ENCODE results near the gene CXCL5. TPM values are rescaled to one million over a fixed set of nuclear protein-coding genes. Genes with fewer than 3 reads are reported as not detected.

CXCL5 gene
- total RNA-seq, 3 donors from 2014 or later (not counting 1 experiment from before 2014, with no cell fraction given): 0.23 to 2.0 (median 1.5) TPM

- H3K9me3 Mint-ChIP-seq: peaks cover 0 to 7% of the 10 kb centered on the region in 2 donors
- no peak for TF ChIP-seq CTCF (IDR thresholded peaks at IDR 0.05)
- H3K4me1 Mint-ChIP-seq: no peaks in the 10 kb centered on the region
- H3K4me3 ChIP-seq (ENCODE audit: low read length): no peak overlapping the region
- no peaks in the 10 kb centered on the region for H3K9me3 ChIP-seq (ENCODE audit: control insufficient read depth, insufficient read depth, low read length)
- ATAC-seq (no peak), DNase-seq (no peak)
- intact Hi-C loops (cut with micrococcal nuclease): no loop called here
- H3K27ac ChIP-seq (ENCODE audit: low read length): no peak overlapping the region
- no peaks in the 10 kb centered on the region for H3K4me1 ChIP-seq (ENCODE audit: control insufficient read depth, insufficient read depth, low read length)
- H3K4me3 Mint-ChIP-seq: no peak overlapping the region
- no peaks in the 10 kb centered on the region for H3K27me3 ChIP-seq (ENCODE audit: control insufficient read depth, insufficient read depth, low read length)
- no peaks in the 10 kb centered on the region for H3K36me3 ChIP-seq (ENCODE audit: control insufficient read depth, insufficient read depth, low read length)
- no peaks in the 10 kb centered on the region for H3K36me3 Mint-ChIP-seq
- H3K27me3 Mint-ChIP-seq (ENCODE audit: low read depth in 2 of 2): peaks cover 4 to 6% of the 10 kb centered on the region in 2 donors
- H3K27ac Mint-ChIP-seq: no peak overlapping the region
Observed at GRCh38 chr4:74030285-74030684, 31.8 kb upstream of the CXCL5 start.

- ATAC-seq (no peak), DNase-seq (no peak)
- H3K9me3 Mint-ChIP-seq: peaks cover 2 to 7% of the 10 kb centered on the region in 2 donors
- Histone ChIP-seq H3K4me1 (ENCODE audit: control insufficient read depth, insufficient read depth, low read length) (no peaks in the 10 kb centered on the region), H3K27ac (ENCODE audit: low read length) (no peak overlapping the region), H3K27me3 (ENCODE audit: control insufficient read depth, insufficient read depth, low read length) (no peaks in the 10 kb centered on the region), H3K4me3 (ENCODE audit: low read length) (no peak overlapping the region), H3K9me3 (ENCODE audit: control insufficient read depth, insufficient read depth, low read length) (no peaks in the 10 kb centered on the region), H3K36me3 (ENCODE audit: control insufficient read depth, insufficient read depth, low read length) (no peaks in the 10 kb centered on the region)
- H3K4me1 Mint-ChIP-seq: no peaks in the 10 kb centered on the region
- no peak overlapping the region for H3K4me3 Mint-ChIP-seq
- no peaks in the 10 kb centered on the region for H3K36me3 Mint-ChIP-seq
- H3K27me3 Mint-ChIP-seq (ENCODE audit: low read depth in 2 of 2): peaks cover 4 to 6% of the 10 kb centered on the region in 2 donors
- no peak for TF ChIP-seq CTCF (IDR thresholded peaks at IDR 0.05)
- H3K27ac Mint-ChIP-seq: no peak overlapping the region
- intact Hi-C loops (cut with micrococcal nuclease): no loop called here
- no CpG with 5 or more reads among the region's 1 CpG for WGBS (ENCODE audit: insufficient coverage)
Observed at GRCh38 chr4:74028504-74028903, 30.0 kb upstream of the CXCL5 start.

- DNase-seq (no peak), ATAC-seq (no peak)
- Mint-ChIP-seq H3K27me3 (ENCODE audit: low read depth in 2 of 2) (no peaks in the 10 kb centered on the region), H3K27ac (no peak overlapping the region), H3K4me1 (no peaks in the 10 kb centered on the region), H3K9me3 (peaks cover 3% of the 10 kb centered on the region in 2 donors), H3K36me3 (no peaks in the 10 kb centered on the region), H3K4me3 (no peak overlapping the region)
- intact Hi-C loops (cut with micrococcal nuclease): no loop called here
- Histone ChIP-seq H3K36me3 (ENCODE audit: control insufficient read depth, insufficient read depth, low read length) (no peaks in the 10 kb centered on the region), H3K27me3 (ENCODE audit: control insufficient read depth, insufficient read depth, low read length) (no peaks in the 10 kb centered on the region), H3K9me3 (ENCODE audit: control insufficient read depth, insufficient read depth, low read length) (no peaks in the 10 kb centered on the region), H3K27ac (ENCODE audit: low read length) (no peak overlapping the region), H3K4me3 (ENCODE audit: low read length) (no peak overlapping the region), H3K4me1 (ENCODE audit: control insufficient read depth, insufficient read depth, low read length) (no peaks in the 10 kb centered on the region)
- WGBS (ENCODE audit: insufficient coverage): 100% methylated on average over 1 of the region's 2 CpGs
- TF ChIP-seq CTCF (IDR thresholded peaks at IDR 0.05): no peak
Observed at GRCh38 chr4:74023709-74024108, 25.2 kb upstream of the CXCL5 start.

GRCh38 chr4:74021601-74022000 is 23.1 kb upstream of the CXCL5 start:
- H3K4me3 ChIP-seq (ENCODE audit: low read length): no peak overlapping the region
- H3K27me3 ChIP-seq (ENCODE audit: control insufficient read depth, insufficient read depth, low read length): no peaks in the 10 kb centered on the region
- ATAC-seq (no peak), DNase-seq (no peak)
- no peaks in the 10 kb centered on the region for H3K4me1 ChIP-seq (ENCODE audit: control insufficient read depth, insufficient read depth, low read length)
- intact Hi-C loops (cut with micrococcal nuclease): no loop called here
- Mint-ChIP-seq H3K4me1 (peaks cover 0 to 9% of the 10 kb centered on the region in 2 donors), H3K36me3 (no peaks in the 10 kb centered on the region), H3K27ac (no peak overlapping the region), H3K9me3 (peaks cover 0 to 5% of the 10 kb centered on the region in 2 donors), H3K27me3 (ENCODE audit: low read depth in 2 of 2) (no peaks in the 10 kb centered on the region), H3K4me3 (no peak overlapping the region)
- no peak for TF ChIP-seq CTCF (IDR thresholded peaks at IDR 0.05)
- no peaks in the 10 kb centered on the region for H3K36me3 ChIP-seq (ENCODE audit: control insufficient read depth, insufficient read depth, low read length)
- H3K27ac ChIP-seq (ENCODE audit: low read length): no peak overlapping the region
- no peaks in the 10 kb centered on the region for H3K9me3 ChIP-seq (ENCODE audit: control insufficient read depth, insufficient read depth, low read length)
- WGBS (ENCODE audit: insufficient coverage): 70% methylated on average over 1 of the region's 2 CpGs

Data from natural killer cell (primary cell).